ENCODE measurements around the gene CNTNAP2. TPM values are rescaled to one million over a fixed set of nuclear protein-coding genes. Genes with fewer than 3 reads are reported as not detected.
A peak's percentile ranks its signal among the peaks of the same experiment; 100 is the strongest.

The CNTNAP2 gene
- total RNA-seq, 1 experiment from 2014 or later = 64.5 TPM

GRCh38 chr7:147170341-147171012 is 1053.9 kb downstream of the CNTNAP2 start:
- H3K14ac ChIP-seq (ENCODE audit: insufficient read depth, low read length) = no peak overlapping the region
- H2BK120ac ChIP-seq (ENCODE audit: low read depth, low read length, poor library complexity, severe bottlenecking) = no peak overlapping the region
- H3K9me3 ChIP-seq (ENCODE audit: control insufficient read depth, low read depth, low read length) = no peaks in the 10 kb centered on the region
- no peak overlapping the region for H2AK5ac ChIP-seq (ENCODE audit: insufficient read length, low read length)
- H3K4ac ChIP-seq (ENCODE audit: low read depth, low read length) = no peak overlapping the region
- H2BK5ac ChIP-seq (ENCODE audit: insufficient read length, low read length) = no peak overlapping the region
- no peaks in the 10 kb centered on the region for H4K20me1 ChIP-seq (ENCODE audit: control insufficient read depth, insufficient read depth, insufficient read length)
- Mint-ChIP-seq H3K27me3 (ENCODE audit: low read depth) (no peaks in the 10 kb centered on the region), H3K36me3 (ENCODE audit: insufficient read depth in 1 of 3, low read depth in 3 of 3) (no peaks in the 10 kb centered on the region), H3K4me3 (no peak overlapping the region), H3K4me1 (peaks cover 3 to 5% of the 10 kb centered on the region in 2 experiments; a peak in 3 of 4 replicates), H3K27ac (no peak overlapping the region), H3K9me3 (no peaks in the 10 kb centered on the region; a peak in 1 of 5 replicates)
- H3K27ac ChIP-seq (ENCODE audit: insufficient read length, low read depth, low read length) = no peak overlapping the region
- no peaks in the 10 kb centered on the region for H3K4me1 ChIP-seq (ENCODE audit: insufficient read depth, low read length)
- no peak overlapping the region for H4K8ac ChIP-seq (replicated peaks; ENCODE audit: insufficient read length, low read depth, low read length)
- no peaks in the 10 kb centered on the region for H3K27me3 ChIP-seq (ENCODE audit: insufficient read depth, low read length)
- H3K79me1 ChIP-seq (ENCODE audit: insufficient read depth, low read depth, low read length, poor library complexity, severe bottlenecking) = no peaks in the 10 kb centered on the region
- no peaks in the 10 kb centered on the region for H3K79me2 ChIP-seq (ENCODE audit: insufficient read depth, low read length)
- DNase-seq = peak; percentile 38
- no peak overlapping the region for H2BK12ac ChIP-seq (ENCODE audit: insufficient read length, low read depth, low read length)
- TF ChIP-seq CTCF (conservative IDR thresholded peaks at IDR 0.05) = no peak
- H3K56ac ChIP-seq (ENCODE audit: insufficient read length, low read depth, low read length) = no peak overlapping the region
- no peak overlapping the region for H4K91ac ChIP-seq (ENCODE audit: insufficient read length, low read depth, low read length)
- no peak overlapping the region for H3K23ac ChIP-seq (ENCODE audit: insufficient read length, low read depth, low read length)
- no CpG with 5 or more reads among the region's 14 CpGs for WGBS (ENCODE audit: extremely low coverage, insufficient read length, low lambda C conversion rate)
- no peak overlapping the region for H2BK15ac ChIP-seq (ENCODE audit: low read depth, low read length)
- no peak overlapping the region for H4K5ac ChIP-seq (ENCODE audit: insufficient read length, low read depth, low read length)
- H3T11ph ChIP-seq (ENCODE audit: low read length) = no peak overlapping the region
- H3K4me2 ChIP-seq (ENCODE audit: insufficient read depth, insufficient read length, low read length) = no peak overlapping the region
- no peak overlapping the region for H2AFZ ChIP-seq (ENCODE audit: low read length)
- no peak overlapping the region for H2BK20ac ChIP-seq (ENCODE audit: low read depth, low read length, poor library complexity, severe bottlenecking)
- H3K9ac ChIP-seq (ENCODE audit: extremely low read depth, insufficient read length, low read length) = no peak overlapping the region
- no peak overlapping the region for H3K18ac ChIP-seq (ENCODE audit: insufficient read length, low read depth, low read length)
- H3K23me2 ChIP-seq (ENCODE audit: insufficient read length, low read depth, low read length, poor library complexity, severe bottlenecking) = no peaks in the 10 kb centered on the region
